ENCODE measurements around the gene IRF1. TPM values are rescaled to one million over a fixed set of nuclear protein-coding genes. Genes with fewer than 3 reads are reported as not detected.

IRF1 gene
- total RNA-seq, 1 donor from 2014 or later, result 13.7 TPM

DNA sequence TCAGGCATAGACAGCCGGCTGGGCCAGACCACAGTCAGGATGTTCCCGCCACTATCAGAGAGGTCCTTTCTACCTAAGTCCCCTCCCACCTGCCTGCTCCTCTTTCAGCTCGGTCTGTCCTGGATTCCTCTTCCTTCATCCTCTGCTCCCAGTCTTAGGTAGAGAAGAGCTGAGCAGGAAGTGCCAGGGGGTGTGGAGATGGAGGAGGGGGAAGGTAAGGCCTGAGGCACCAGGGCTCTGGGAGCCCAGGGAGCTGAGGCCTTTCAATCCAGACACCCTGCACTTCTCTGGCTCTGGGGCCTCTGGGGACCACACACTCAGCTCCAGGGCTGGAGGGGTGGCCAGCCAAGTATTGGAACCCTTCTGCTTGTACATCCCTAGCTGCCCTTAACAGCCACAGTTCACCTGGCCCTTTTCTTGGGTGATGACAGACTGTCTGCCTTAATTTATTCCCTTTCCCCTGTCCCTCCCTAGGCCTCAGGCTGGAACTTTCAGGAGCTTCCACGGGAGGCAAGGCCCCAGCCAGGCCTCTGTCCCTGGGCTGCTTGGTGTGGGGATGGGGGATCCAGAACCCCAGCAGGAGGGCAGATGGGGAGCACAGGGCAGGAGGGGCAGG lies 15.6 kb downstream of the IRF1 start:
- DNase-seq (ENCODE audit: low spot score), result no peak

DNA sequence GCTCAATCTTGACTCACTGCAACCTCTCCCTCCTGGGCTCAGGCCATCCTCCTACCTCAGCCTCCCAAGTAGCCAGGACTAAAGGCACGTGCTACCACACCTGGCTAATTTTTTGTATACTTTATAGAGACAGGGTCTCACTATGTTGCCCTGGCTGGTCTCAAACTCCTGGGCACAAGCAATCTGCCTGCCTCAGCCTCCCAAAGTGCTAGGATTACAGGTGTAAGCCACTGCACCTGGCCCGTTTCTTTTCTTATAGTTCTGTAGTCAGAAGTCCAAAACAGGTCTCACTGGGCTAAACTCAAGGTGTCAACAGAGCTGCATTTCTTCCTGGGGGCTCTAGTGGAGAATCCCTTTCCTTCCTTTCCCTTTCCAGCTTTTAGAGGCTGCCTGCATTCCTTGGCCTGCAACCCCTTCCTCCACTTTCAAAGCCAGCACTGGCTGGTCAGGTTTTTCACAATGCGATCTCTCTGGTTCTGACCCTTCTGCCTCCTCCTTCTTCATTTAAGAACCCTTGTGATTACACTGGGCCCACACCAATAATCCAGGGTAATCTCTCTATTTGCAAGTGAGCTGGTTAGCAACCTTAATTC lies 16.3 kb downstream of the IRF1 start:
- DNase-seq (ENCODE audit: low spot score), result no peak

DNA sequence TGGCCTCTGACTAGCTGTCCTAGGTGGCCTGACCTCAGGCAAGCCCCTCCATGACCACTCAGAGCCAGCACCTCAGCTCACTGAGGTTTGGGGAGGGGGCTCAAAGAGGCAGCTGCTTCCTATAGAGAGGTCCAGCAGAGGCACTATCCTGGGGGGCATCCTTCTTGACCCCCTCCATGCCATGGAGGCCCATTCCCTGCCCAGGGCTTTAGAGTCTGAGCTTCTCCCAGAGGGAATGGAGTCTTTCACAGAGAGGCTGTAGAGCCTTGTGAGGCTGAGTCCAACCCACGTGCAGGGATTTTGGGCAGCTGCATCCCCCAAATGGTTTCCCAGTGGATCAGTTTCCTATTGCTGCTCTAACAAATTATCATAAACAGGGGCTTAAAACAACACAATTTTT lies 16.9 kb downstream of the IRF1 start:
- DNase-seq (ENCODE audit: low spot score), result no peak

DNA sequence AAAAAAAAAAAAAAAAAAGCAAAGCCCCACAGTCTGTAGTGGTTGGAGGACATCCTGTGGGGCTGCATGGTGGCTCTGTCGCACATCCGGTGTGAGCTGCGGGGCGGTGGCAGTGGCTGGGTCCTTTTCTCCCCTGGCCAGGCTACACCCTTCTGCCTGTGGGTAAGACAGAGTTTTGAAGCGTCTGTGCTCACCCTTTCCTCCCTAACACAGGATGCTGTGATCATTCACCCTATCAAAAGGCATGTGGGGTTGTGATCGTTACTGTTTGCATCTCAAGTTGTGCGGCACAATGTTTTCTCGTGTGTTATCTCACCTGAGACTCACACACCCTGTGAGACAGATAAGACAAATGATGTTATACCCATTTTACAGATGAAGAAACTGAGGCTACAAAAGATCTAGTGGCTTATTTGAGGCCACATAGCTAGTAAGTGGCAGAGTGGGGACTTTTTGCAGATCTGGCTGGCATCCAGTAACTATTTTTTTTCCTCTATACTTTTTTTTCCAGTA lies 17.5 kb downstream of the IRF1 start:
- no peak for DNase-seq (ENCODE audit: low spot score)

DNA sequence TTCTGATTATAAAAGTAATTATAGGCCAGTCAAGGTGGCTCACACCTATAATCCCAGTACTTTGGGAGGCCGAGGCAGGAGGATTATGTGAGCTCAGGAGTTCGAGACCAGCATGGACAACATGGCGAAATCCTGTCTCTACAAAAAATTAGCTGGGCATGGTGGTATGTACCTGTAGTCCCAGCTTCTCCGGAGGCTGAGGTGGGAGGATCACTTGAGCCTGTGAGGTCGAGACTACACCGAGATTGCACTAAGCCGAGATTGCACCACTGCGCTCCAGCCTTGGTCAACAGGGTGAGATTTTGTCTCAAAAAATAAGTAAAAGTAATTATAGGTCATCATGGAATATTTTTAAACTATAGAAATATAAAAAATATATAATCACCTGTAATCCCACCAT lies 18.1 kb downstream of the IRF1 start:
- DNase-seq (ENCODE audit: low spot score), result no peak

DNA sequence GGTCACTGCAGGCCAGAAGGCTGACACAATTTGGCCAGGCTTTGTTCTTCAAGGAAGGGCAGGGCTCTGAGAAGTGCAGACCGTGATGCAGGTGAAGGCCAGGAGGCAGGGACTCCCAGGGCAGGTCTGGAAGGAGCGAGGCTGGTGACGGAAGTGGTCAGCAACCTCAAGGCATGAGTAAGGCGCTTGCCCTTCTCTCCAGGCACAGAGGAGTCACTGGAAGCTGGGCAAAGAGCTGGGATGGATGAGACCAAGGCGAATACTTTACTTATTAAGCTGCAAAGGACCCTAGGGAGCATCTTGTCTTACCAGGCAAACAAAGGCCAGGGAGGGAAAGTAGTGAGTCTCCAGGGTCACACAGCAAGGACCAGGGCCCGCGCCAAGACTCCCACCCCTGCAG lies 18.6 kb downstream of the IRF1 start:
- no peak for DNase-seq (ENCODE audit: low spot score)

DNA sequence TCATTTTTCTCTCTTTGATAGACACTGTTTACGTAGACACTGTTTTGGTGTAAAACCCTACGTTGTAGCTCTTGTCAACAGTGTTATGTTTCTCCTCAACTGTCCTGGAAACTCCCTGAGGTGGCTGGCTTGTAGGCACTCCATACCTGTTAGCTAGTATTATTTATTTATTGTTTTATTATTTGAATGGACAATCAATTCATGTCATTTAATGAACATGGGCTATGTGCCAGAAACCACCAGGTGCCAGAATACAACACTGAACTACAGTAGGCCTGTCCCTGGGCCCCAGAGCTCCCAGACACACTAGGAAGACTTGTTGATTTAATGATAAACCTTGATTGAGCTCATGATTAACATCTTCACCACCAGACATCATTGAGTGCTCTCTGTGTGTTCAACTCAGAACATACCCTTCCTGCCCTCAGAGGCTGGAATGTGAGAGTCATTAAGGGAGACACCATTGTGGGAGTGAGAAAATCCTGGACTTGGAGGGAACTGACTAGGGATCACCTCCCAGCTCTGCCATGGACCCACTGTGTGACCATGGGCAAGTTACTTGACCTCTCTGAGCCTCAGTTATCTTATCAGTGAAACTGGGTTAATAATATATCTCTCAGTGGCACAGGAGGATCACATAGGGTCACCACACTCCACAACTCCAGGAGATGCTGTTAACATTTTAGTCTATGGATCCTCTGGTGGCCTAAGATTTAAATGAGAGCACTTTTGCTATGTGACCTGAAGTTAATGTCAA lies 19.2 kb downstream of the IRF1 start:
- no peak for DNase-seq (ENCODE audit: low spot score)

DNA sequence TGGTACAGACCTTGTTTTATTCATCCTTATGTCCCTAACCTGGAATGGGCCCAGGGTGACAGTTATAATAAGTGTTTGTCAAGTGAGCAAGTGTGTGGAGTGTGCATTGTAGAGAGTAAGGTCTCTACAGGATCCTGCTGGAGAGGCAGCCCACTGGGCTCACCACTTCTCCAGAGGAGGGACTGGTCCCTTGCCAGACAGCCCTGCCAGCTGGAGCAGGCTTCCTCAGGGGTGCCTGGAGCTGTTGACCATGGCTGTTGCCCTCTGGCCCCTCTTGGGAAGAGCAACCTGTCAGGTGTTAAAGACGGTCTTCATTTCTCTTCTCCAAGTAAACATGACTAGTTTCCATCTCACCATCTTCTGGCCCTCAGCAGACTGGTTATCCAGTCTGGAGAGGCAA lies 20.0 kb downstream of the IRF1 start:
- no peak for DNase-seq (ENCODE audit: low spot score)

DNA sequence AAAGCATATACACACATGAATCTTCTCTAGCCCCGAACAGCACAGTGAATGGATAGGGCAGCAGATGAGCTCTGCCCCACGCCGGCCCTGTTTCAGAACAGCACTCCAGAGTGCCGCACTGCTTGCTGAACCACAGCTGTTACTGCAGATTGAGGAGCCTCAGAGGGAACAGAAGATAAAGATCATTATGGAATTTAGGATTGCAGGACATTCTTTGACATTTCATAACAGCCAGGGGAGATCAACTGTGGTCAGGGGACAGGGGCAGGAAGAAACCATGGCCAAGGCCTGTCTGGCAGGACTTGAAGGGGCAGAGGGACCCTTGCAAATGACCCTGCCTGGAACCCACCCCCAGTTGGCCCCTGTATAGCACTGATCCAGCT lies 20.6 kb downstream of the IRF1 start:
- DNase-seq (ENCODE audit: low spot score), result peak; percentile 15

DNA sequence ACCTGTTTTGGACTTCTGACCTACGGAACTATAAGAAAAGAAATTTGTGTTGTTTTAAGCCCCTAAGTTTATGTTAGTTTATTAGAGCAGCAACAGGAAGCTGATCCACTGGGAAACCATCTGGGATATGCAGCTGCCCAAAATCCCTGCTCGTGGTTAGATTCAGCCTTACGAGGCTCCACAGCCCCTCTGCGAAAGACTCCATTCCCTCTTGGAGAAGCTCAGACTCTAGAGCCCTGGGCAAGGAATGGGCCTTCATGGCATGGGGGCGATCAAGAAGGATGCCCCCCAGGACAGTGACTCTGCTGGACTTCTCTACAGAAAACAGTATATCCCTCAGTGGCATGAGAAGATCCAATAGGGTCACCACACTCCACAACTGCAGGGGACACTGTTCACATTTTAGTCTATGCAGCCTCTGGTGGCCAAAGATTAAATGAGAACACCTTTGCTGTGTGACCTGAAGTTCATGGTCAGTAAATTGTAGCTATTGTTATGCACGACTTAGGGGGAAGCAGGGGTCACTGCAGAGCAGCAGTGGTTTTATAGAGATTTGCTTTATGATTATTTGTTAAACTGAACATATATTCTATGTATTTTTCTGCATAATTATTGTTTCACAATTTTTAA lies 21.1 kb downstream of the IRF1 start:
- no peak for DNase-seq (ENCODE audit: low spot score)

DNA sequence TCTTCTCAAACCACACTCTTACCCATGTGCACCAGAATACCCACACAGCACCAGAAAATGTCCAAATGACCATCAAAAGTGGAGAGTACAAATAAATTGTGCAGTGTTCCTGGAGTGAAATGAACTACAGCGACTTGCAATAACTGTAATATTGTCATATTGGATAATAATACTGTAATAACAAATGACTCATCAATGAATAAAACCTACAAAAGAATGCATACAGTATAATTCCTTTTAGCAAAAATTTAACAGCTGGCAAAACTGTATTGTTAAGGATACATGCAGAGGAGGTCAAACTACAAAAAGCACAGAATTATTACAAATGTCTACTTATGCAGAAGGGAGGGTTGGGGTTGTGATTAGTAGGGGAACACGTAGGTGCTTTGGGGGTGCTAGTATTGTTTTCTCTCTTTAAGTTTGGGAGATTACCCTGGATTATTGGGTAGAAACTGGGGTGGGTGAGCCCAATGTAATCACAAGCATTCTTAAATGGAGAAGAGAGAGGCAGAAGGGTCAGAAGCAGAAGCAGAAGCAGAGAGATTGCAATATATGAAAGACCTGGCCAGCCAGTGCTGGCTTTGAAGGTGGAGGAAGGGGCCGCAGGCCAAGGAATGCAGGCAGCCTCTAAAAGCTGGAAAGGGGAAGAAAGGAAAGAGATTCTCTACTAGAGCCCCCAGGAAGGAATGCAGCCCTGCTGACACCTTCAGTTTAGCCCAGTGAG lies 21.8 kb downstream of the IRF1 start:
- DNase-seq (ENCODE audit: low spot score), result no peak

DNA sequence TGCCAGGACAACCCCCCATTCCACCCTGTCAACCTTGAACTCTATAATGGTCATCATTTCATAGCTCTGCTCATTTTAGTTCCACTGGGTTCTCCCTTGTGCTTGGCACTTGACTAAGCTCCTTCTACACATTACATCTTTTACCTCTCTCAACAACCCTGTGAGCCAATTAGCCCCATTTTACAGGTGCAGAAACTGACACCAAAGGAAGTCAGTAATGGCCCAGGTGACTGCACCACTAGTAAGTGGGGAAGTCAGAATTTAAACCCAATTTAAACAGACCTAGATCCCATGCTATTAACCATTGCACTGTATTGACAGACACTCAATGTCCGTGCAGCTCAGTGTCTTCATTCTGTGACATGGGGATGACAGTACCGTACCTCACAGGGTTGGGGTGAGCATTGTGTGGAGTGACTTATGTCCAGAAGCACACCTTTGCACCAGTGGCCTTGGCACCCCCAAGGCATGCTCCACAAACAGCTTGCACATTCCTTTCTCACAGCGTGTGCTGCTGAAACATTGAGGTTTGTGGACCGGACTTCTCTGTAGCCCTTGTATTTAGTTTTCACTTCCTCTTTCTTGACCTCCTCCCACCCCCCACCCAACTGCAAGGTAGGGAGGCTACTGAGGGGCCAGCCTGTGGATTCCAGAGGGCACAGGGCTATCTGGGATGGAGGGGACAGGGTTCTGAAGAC lies 23.1 kb downstream of the IRF1 start:
- DNase-seq (ENCODE audit: low spot score), result peak; percentile 15

DNA sequence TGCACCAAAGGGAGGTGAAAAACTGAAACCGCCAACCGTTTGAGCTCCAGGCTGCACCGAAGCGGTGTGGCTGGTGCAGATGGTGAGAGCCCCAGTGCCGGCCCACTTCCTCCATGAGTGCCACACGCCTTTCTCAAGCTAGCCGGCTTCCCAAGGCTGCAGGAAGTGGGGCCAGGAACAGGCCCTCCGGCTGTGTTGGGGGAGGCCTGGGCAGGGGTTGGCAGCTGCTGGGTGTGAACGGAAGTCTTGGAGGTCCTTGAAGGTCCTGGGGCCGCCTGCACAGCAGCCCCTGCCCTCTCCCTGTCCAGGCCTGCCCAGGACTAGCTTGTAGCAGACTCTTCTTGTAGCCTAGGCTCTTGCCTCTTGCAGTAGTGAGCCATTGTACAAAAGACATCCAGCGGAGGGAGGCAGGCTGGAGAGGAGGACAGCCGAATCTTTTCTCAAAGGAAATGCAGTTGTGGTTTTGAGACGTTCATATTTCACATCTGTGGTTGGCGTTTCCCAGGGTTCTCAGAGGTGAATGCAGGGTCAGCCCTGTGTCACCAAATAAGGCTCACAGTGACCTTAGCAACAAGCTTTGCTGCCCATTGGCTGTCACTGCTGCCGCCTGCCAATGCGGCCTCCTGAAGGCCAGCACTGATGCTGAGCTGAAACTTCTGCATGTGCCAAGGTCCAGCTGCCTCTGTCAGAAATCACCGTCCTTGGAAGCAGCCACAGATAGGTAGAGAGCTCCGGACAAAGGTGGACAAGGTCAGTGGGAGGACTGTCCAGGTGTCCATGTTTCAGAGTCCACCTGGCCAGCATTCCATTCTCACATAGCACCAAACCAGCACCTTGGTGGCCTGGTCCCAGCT lies 23.9 kb downstream of the IRF1 start:
- DNase-seq (ENCODE audit: low spot score), result peak; percentile 23

DNA sequence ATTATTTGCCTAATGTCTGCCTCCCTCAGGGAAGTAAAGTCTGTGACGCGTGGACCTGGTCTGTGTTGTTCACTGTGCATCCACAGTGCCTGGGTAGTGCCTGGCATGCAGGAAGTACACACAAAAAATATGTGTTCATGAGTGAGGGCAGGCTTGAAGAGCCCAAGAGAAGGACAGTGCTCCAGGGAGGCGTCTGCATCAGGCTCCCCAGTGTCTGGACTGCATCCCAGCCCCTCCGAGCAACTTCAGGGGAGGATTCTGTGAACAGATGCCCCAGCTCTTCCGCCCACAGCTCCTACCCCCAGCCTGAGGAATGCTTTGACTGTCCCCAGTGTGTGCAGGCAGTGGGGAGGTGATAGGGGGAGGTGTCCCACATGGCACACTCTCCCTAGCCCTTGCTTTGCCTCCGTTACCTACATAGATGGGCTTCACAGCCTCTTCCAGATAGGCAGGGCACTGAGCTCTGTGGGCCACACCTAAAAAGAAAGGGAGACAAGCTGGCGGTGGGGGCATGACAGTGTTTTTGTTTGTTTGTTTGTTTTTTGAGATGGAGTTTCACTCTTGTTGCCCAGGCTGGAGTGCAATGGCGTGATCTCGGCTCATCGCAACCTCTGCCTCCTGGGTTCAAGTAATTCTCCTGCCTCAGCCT lies 25.4 kb downstream of the IRF1 start:
- DNase-seq (ENCODE audit: low spot score), result no peak

DNA sequence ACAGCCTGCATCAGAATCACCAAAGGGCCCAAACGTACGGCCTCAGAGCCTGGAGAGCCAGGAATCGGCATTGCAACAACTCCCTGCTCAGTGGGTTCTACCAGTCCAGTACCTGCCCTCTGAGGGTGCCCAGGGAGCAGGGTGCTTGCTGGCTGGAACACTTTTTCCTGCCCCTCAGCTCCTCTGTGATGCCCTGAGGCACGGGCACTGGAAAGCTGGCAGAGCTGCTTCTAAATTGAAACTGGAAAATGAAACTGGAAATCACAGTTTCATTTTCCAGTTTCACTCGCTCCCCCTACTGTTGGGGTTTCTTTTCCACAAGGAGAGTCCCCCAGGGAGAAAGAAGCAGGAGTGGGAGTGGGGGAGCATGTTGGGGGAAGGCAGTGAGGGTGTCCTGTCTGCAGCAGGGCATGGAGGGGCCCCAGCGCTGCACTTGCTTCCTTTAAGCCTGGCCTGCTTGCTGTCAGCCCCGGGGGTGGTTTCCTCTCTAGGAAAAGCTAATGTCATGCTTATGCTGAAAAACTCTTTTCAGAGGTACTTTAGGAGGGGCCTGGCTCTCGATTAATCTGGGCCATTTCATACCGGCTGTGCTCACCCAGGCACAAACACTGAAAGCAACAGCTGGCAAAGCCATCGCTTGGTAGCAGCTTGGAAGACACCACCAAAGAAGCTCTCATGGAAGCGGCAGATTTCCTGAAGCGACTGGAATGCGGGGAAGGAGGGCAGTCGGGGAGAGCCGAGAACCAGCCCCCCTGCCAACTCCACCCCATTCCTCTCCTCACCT lies 26.2 kb downstream of the IRF1 start:
- no peak for DNase-seq (ENCODE audit: low spot score)

DNA sequence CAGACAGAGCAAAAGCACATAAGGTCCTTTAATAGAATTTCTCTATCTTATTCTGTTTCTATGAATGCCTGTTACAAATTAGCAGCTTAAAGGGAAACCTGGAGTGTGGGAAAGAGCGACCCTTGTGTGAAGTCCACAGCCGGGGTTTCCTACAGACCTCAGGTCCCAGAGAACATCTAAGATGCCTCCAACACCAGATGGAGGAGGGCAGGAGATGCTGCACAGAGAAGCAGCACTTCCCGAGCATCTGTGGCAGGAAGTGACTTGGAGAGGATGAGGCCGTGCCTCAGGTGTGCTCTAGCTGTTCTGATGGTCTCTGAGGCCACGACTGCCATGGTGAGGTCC lies 26.8 kb downstream of the IRF1 start:
- no peak for DNase-seq (ENCODE audit: low spot score)

DNA sequence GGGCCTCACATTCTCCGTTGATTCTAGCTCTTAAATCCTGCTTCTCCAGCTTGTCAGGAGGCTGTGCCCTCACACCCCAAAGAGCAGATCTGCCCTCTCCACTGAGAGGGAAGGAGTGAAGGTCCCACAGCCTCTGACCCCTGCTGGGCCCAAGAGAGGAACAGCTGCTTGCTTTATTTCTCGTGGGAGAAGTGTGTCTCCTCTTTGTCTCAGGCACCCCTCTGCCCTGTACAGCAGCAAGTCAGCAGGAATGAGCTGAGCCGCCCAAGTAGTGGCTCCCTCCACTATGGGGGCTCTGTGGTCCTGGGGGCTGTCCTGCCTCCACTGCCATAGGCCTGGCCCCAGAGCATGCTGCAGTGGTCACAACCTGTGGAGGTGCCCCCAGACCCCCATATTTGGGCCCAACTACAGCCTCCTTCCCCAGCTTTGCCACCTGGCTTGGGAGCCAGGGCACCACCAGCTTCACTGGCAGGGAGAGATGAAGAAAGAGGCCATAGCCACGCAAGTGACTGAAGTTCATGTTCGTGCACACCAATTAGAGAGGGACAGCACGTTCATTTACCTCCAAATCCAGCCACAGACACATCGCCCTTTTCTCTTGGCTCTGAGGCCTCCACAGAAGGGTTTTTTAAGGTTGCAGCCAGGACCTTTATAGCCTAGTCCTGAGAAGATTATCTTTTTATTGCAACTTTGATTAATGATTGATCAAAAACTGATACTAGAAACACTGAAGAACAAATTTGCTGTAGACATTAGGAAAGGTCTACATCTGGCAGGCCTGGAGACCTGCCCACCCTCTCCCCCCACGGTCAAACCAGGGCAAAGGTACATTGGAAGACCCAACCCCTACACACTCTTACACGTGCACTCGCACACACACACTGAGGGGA lies 27.5 kb downstream of the IRF1 start:
- no peak for DNase-seq (ENCODE audit: low spot score)

DNA sequence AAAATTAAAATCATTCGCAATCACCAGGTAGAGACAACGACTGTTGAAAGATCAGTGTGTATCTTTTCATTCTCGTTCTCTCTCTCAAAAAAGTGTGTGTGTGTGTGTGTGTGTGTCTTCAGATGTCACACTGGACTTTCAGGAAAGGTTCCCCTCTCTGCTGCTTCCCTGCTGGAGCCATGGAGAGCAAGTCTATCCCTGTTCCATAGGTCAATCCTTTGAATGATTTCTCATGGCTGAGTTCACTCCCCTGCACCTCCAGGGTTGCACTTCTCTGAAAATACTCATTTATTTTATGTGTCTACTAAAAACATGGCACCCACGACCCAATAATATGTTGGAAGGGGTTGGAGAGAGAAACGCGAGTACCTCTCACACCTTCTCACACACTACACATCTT lies 28.2 kb downstream of the IRF1 start:
- DNase-seq (ENCODE audit: low spot score), result no peak
